Activated effector memory CD4-positive, alpha-beta T cell treated with anti-CD3 and anti-CD28 coated beads, Interleukin-2, amount 50 U/mL, for 16 hours (primary cell): ENCODE measurements around the gene STK39.
"Not testable (repeated sequence)": the region's sequence is repeated elsewhere in the genome, so short reads cannot be mapped to it uniquely, and the experiment has no call there.

Source experiments
- DNase-seq: peaks from one replicate; pipeline ENCODE4 v3.0.0-alpha.2; 2020

Gene STK39

GRCh38 chr2:168130346-168130745 is 117.0 kb downstream of the STK39 start:
- DNase-seq, result no peak

GRCh38 chr2:168127371-168127770 is 120.0 kb downstream of the STK39 start:
- DNase-seq, result no peak

GRCh38 chr2:168122210-168122609 is 125.2 kb downstream of the STK39 start:
- DNase-seq, result not testable (repeated sequence)

GRCh38 chr2:168120730-168121129 is 126.7 kb downstream of the STK39 start:
- no peak for DNase-seq

GRCh38 chr2:168120310-168120709 is 127.1 kb downstream of the STK39 start:
- DNase-seq, result no peak

- DNase-seq, result no peak
Observed at GRCh38 chr2:168119515-168120141, 127.8 kb downstream of the STK39 start.

GRCh38 chr2:168118733-168119514 is 128.5 kb downstream of the STK39 start:
- no peak for DNase-seq

GRCh38 chr2:168116448-168116847 is 130.9 kb downstream of the STK39 start:
- DNase-seq, result no peak

- no peak for DNase-seq
Observed at GRCh38 chr2:168114619-168115018, 132.8 kb downstream of the STK39 start.

- DNase-seq, result no peak
Observed at GRCh38 chr2:168114040-168114439, 133.4 kb downstream of the STK39 start.

GRCh38 chr2:168107322-168107721 is 140.1 kb downstream of the STK39 start:
- DNase-seq, result no peak

- no peak for DNase-seq
Observed at GRCh38 chr2:168105127-168105683, 142.2 kb downstream of the STK39 start.

- DNase-seq, result no peak
Observed at GRCh38 chr2:168097431-168097830, 150.0 kb downstream of the STK39 start.

GRCh38 chr2:168096158-168096557 is 151.2 kb downstream of the STK39 start:
- DNase-seq, result no peak

GRCh38 chr2:168091986-168092385 is 155.4 kb downstream of the STK39 start:
- DNase-seq, result no peak

GRCh38 chr2:168090366-168091135 is 156.8 kb downstream of the STK39 start:
- DNase-seq, result no peak

- DNase-seq, result no peak
Observed at GRCh38 chr2:168089200-168089599, 158.2 kb downstream of the STK39 start.

GRCh38 chr2:168087401-168087800 is 160.0 kb downstream of the STK39 start:
- no peak for DNase-seq

- no peak for DNase-seq
Observed at GRCh38 chr2:168086851-168087250, 160.5 kb downstream of the STK39 start.

- no peak for DNase-seq
Observed at GRCh38 chr2:168085801-168086361, 161.5 kb downstream of the STK39 start.

- DNase-seq, result no peak
Observed at GRCh38 chr2:168084288-168084687, 163.1 kb downstream of the STK39 start.

- DNase-seq, result not testable (repeated sequence)
Observed at GRCh38 chr2:168081452-168081851, 165.9 kb downstream of the STK39 start.

GRCh38 chr2:168079236-168079635 is 168.2 kb downstream of the STK39 start:
- DNase-seq, result no peak
